ENCODE measurements around the gene PHPT1.
"Not testable (repeated sequence)": the region's sequence is repeated elsewhere in the genome, so short reads cannot be mapped to it uniquely, and the experiment has no call there.

PHPT1 gene

DNA sequence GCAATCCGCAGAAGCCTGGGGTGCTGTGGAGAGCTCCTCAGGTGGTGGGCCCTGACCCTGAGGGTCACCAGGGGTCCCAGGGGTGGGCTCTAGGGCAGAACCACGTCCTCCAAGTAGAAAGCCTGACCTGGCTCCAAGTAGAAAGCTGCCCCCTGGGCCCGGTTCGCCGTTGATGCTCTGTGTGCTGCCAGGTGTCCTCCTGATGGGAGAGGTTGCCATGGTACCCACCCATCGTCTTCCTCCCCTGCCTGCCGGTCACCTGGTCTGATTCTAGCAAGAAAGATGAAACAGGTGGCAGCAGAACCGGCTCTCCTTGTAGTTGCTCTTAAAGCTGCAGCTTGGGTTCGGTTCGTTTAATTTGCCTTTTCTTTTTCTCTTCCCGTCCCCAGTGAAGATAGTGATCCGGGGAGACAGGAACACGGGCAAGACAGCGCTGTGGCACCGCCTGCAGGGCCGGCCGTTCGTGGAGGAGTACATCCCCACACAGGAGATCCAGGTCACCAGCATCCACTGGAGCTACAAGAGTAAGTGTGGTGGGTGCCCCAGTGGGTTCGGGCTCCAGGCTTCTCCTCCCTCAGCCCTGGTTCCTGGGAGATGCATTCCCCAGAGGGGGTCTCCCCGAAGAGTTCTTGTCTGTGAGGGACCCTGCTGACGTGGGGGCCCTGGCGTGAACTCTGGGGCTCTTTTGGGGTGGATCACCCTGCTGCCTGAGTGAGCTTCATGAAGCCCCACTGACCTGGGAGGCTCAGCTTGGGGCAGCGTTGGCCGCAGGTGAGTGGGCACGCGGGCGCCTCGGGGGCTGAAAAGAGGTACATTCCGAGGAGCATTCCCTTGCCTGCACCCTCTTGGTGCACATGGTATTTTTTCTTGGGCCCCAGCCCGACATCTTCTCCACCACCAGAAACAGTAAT, 25.8 kb upstream of the PHPT1 start:
- DNase-seq (ENCODE audit: low read depth in 2 of 2), result no peak

DNA sequence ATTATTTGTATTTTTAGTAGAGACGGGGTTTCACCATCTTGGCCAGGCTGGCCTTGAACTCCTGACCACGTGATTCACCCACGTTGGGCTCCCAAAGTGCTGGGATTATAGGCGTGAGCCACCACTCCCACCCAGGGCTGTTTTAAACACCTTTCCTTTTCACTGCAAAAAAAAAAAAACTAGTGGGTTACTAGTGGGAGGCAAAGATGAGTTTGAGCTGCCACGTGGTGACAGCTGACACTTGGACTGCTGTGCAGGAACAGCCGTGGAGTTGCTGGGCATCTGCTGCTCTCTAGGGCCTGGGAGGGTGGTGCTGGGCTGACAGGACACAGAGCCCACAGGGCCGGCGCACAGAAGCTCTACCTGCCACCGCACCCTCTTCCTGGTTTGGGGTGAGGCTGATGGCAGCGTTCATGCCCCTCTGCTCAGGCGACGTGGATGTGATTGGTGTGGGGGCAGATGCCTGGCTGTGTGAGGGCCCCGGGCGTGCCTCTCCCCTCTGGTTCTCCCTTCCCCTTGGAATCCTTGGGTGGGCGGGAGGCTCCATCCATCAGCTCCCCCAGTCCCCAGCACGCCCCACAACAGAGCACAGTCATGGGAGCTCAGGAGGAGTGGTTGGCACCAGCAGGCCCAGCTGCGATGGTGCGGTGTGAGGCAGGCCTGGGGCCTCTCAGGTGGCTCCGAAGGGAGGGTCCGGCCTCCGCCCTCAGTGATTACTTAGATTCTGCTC, 24.5 kb upstream of the PHPT1 start:
- no peak for DNase-seq (ENCODE audit: low read depth in 2 of 2)

DNA sequence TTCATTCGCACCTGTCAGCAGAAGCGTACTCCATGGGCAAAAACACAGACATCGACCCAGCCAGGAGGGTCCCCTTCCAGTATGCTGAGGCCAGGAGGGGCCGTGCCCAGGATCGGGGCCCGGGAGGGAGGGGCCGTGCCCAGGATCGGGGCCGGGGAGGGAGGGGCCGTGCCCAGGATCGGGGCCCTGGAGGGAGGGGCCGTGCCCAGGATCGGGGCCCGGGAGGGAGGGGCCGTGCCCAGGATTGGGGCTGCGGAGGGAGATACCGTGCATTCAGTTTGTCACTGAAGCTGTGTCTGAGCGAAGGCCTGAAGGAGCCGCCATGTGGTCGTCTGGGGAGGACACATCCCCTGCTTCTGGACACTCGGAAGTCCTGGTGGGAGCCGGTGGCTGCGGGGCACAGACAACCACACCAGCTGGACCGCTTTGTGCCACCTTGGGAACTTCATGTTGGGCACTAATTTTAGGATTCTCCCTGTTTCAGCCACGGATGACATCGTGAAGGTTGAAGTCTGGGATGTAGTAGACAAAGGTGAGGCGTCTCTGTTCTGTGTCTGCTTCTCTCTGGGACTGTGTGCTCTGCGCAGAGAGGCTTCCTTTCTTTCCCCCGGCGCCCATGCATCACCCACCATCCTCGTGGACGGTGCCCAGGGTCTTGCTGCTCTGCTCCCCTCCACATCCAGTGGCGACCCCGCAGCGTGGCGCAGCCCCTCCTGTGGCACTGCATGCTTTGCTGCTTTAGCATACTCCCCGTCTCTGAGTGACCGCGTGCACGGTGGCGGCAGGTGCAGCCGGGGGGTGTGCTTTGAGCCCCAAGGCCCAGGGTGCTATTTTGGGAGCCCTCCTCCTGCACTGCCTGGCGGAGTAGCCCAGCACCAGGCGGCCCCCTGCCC, 23.7 kb upstream of the PHPT1 start:
- no peak for DNase-seq (ENCODE audit: low read depth in 2 of 2)

DNA sequence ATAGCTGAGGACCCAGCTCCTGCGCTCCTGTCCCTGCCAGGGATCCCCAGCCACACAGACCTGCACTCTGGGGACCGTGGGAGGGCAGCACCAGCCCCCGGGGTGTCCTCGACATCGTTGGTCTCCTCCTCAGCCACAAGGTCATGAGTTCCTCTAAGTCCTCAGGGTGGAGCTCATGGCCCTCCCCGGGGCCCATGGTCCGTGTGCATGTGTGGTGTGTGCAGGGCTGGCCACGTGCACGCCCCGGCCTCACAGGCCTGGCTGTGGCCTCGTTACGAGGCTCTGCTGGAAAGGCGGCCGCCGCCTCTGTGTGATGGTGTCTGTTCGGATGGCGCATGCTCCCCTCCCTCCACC, 23.0 kb upstream of the PHPT1 start:
- DNase-seq (ENCODE audit: low read depth in 2 of 2), result no peak

DNA sequence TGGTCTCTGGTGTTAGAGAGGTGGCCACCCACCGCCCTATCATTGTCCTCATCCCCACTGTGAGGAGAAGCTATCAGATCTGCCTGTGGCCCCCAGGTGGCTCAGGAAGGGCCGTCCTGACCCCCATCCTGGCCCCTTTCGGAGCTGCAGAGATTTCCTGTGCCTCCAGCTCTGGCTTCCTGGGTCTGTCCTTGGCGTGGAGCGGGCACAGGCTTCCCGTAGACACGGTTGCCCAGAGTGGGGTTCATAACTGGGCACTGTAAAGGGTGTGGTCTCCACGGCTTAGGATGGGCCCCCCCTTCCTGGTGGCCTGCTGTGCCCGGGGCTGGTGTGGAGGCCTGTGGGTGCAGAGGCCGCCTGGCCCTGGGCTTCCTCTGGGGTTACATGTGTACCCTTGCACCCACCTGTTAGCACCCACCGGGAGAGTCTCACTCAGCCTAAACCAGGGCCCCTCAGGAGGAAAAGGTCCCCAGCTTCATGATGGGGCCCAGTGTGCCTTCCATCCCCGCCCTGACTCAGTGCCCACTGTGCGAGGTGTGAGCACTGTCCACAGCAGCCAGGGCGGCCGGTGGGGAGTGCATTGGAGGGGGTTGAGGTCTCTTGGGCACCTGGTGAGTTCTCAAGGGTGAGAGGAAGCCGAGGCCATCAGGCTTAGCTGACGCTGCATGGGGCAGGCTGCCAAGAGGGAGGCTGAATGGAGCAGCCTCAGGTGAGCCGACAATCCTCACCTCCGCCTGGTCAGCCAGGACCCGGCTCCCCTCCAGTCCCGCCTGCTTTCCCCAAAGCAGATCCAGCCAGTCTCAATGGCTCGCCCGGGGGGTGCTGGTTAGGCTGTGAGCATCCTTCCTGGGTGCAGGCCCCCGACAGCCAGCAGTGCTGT, 22.3 kb upstream of the PHPT1 start:
- no peak for DNase-seq (ENCODE audit: low read depth in 2 of 2)

DNA sequence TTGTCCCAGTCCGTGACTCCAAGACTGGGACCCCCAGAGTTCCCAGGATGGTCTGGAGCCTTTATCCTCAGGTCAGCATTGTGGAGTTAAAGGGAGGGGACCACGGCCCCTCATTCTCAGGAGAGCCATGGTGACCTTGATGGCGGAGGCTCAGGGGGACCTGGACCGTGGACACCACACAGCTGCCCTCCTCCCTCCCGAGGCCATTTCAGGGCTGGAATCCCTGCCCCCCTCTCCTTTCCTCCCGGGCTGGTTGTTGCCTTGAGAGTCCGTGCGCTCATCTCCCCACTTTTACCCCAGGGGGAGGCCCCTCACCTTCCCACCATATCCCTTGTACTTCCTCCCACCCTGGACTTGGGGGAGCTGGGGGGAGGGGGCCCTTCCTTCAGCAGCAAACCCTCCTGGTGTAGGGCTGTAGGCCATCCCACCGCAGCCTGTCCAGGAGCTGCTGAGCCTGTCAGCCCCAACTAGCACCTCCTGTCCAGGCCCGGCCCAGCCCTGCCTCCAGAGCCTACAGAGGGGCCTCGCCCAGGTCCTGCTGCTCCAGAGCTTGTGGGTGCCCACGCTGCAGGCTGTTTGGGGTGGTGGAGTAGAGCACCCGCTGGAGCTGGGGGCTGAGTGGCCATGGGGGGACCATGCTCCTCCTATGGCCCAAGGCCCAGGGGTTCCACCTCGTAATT, 21.3 kb upstream of the PHPT1 start:
- no peak for DNase-seq (ENCODE audit: low read depth in 2 of 2)

DNA sequence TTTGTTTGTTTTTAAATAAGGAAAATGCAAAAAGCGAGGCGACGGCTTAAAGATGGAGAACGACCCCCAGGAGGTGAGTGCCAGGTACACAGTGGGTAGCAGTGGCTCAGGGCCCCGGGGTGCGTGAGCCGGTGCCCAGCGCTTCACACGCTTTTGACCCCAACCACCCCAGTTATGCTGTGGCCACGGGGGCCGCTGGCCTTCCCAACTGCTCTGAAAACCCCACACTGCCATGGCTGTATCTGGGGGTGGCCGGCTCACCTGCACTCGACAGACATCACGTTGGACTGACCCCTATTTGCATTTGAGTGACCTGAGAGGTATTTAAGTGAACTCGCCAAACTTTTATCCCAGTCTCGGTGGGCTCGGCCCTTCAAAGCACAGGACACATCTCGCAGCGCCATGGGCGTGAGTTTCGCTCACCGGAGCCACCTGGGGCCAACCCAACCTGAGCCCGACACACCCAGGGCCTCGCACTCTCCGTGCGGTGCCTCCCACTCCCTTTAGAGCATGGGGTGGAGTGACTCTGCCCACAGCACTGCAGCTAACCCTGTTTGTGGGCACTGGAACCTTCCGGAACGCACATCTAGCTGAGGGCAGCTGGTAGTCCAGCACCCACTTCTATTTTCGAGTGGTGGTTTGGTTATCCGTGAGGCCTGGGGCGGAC, 20.6 kb upstream of the PHPT1 start:
- DNase-seq (ENCODE audit: low read depth in 2 of 2), result no peak

DNA sequence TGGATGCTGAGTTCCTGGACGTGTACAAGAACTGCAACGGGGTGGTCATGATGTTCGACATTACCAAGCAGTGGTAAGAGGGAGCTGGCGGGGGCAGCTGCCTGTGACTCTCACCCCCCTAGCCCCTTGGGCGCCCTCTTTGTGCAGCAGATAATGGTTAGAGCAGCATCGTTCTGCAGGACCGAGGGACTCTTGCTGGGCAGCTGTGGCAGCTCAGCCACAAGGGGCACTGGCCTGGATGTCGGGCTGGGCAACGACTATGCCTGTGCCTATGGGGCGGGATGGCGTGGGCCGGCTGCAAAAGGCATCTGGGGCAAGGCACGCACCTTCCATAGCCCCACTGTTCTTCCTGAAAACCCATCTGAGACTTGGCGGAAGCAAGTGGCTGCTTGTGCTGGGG, 19.8 kb upstream of the PHPT1 start:
- no peak for DNase-seq (ENCODE audit: low read depth in 2 of 2)

DNA sequence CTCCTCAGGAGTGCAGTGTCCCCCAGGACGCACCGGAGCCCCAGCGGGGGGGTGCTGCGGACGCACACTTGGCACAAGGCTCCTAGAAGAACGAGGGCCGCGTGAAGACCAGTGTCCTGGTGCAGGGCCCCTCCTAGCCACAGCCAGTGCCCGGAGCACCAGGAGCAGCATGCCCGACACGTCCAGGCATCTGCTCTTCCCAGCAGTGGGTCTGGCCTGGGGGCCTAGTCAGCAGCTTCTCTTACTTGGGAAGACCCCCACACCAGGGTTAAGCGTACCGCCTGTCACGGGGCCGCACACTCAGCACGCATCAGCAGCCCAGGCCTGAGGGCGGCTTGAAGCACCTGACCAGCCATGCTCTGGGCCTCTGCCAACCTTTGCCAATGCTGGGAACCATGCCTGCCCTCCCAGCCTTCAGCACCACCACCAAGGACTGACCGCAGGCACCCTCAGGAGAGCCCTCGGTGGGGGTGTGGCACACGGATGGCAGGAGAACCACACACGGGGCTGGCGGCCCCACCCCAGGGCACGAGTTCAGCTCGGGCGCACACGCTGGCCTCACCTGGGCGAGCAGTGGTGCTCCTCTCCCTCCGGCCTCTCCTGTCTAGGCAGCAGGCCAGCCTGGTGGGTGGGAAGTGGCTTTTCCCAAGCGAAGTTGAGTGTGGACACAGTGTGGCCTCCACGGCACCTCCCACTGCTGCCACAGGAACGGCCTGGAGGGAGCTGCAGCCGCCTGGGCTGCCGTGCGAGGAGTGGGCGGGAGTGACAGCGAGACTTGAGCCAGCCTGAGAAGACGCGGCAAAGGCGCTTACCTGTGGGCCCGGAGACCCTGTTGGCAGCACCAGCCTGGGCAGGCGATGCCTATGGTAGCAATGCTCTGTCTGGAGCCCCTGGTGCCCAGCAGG, 19.0 kb upstream of the PHPT1 start:
- no peak for DNase-seq (ENCODE audit: low read depth in 2 of 2)

DNA sequence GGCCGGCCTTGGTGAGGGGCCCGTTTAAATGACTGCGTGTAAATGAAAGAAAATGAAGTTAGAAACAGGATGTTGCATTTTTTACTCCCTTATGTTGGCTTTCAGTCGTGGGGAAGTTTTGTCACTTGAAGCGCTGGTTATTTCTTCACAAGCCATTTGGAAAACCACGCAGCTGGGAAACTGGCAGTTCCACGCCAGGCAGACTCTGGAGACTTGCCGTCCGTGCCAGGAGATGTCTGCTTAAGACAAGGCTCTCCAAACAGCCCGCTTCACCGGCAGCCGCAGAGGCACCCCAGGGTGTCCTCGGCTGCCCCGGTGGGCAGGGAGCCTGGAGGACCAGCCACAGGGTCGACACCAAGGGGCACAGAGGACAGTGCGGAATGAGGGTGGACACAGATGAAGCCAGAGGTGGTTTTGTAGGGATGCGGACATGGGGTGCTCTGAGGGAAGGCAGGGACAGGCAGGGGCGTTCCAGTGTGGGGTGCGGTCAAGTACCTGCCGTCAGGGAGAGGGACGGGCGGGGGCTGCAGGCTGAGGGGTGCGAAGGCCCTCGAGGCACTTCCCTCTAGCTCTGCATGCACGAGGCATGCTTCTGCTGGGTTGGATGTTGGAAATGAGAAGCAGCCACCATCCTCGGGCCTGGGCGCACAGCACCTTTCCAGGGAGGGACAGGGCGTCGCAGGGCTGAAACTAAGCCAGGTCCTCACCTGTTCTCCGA, 18.0 kb upstream of the PHPT1 start:
- no peak for DNase-seq (ENCODE audit: low read depth in 2 of 2)

DNA sequence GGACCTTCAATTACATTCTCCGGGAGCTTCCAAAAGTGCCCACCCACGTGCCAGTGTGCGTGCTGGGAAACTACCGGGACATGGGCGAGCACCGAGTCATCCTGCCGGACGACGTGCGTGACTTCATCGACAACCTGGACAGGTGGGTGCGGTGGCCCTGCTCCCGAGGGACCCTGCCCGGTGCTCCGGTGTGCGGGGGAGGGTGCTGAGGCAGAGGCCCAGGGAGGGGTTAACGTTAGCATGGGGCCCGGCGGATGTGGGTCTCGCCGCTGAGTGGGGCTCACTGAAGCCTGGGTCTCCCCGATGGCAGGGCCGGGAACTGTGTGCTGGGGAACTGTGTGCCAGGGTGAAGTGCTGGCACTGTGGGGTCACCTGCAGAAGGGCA, 17.5 kb upstream of the PHPT1 start:
- DNase-seq (ENCODE audit: low read depth in 2 of 2), result no peak

DNA sequence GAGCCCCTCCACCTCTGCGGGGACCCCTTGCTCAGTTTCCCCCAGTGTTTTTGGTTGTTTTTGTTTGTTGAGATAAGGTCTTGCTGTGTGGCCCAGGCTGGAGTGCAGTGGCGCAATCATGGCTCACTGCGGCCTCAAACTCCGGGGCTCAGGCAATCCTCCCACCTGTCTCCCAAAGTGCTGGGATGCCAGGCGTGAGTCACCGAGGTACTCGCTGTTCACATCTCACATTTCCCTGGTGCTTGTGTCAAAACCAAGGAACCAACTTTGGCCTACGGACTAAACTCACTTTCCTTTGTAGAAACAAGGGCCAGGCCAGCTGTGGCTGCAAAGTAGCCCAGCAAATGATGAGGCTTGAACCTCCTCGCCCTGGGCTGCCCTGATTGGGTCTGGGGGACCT, 16.6 kb upstream of the PHPT1 start:
- no peak for DNase-seq (ENCODE audit: low read depth in 2 of 2)

DNA sequence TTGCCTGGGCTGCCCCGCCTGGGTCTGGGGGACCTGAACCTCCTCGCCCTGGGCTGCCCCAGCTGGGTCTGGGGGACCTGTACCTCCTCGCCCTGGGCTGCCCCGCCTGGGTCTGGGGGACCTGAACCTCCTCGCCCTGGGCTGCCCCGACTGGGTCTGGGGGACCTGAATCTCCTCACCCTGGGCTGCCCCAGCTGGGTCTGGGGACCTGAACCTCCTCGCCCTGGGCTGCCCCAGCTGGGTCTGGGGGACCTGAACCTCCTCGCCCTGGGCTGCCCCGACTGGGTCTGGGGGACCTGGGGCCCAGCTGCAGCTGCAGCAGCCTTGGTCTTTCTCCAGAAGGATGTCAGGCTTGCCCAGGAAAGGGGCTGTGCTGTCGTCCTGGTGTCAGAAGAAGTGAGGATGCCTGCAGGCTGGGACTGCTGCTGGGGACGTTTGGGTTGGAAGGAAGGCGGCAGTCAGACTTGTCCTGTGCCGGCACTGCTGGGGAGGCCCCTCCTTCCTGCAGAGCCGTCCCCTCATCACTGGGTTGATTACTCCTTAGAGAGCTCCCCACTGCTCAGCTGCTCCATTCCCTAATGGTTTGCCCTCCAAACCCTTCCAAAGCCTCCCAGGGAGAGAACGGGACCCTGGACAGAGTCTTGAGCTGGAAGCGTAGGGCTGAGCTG, 15.7 kb upstream of the PHPT1 start:
- DNase-seq (ENCODE audit: low read depth in 2 of 2), result not testable (repeated sequence)

DNA sequence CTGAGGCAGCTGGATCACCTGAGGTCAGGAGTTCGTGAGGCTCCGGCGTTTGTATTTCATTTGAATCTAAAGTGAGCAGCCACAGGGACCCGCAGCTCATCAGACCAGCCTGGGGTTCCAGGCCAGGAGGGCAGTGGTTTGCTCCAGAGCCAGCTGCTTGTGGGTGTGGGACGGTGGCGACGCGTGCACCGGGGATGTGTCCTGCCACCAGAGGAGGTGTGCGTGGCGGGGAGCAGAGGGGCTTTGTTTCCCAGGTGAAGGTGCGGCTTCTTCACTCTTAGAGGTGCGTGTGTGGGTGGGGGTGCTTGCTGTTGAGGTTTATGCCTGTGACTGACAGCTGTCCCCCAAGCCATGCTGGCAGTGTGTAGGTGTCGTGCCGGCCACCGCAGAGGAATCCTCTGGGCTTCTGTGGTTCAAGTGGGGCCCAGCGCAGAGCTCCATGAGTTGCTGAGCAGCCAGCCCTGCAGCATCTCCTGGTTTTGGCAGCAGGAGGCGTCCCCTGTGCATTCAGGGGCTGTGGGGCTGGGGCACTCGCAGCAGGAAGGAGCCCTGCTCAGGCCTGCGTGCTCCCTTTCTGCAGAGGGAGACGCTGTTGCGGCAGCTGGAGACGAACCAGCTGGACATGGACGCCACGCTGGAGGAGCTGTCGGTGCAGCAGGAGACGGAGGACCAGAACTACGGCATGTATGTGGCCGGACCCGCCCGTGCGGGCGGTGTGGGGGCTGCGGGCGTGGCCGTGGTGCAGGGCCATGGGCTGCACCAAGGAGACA, 13.9 kb upstream of the PHPT1 start:
- DNase-seq (ENCODE audit: low read depth in 2 of 2), result no peak

DNA sequence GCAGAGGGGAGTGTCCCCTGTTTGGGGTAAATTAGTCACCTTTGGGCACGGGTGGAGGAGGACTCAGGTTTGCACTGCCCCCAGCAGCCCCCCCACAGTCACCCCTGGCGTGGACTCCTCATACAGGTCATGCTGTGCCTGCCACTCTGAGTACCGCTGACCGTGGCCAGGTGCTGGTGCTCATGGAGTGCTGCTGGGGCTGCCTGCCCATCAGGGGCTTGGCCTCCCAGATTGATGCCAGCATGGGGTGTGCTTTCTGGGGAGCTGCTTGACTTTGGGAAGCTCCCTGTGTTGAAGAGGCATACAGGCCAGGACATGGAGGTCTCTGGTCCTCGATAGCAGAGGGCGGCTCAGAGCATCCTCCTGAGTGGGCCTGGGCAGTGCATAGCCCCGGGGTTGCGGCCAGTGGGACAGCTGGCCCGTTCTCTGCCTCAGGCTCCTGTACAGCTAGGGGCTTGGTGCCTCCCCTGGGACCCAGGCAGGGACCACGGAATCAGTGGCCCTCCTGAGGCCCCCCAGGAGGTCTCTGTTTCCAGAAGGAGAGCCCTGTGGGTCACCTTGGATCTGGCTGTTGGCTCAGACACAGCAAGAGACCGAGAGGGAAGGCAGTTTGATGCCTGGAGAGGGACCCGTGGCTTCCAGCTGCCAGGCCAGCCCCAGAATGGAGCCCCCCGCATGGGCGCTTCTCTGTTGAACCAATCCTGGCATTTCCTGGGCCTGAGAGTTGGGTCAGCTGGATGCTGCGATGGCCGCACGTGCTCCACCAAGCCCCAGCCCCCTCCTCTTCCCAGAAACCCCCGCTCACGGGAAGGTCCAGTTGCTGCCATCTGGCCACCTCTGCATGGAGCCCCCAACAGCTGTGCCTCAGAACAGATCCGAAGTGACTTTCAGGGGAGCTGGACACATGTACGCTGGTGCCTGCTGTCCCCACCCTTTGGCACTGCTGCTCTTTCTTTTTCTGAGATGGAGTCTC, 13.0 kb upstream of the PHPT1 start:
- no peak for DNase-seq (ENCODE audit: low read depth in 2 of 2)

Data from stimulated activated CD4-positive, alpha-beta T cell treated with anti-CD3 and anti-CD28 coated beads, Interleukin-4, amount 100 ng/mL, for 48 hours (primary cell).